Skin of body (tissue), 2 donors: ENCODE results near the gene UBE3C. TPM values are rescaled to one million over a fixed set of nuclear protein-coding genes. Genes with fewer than 3 reads are reported as not detected.
"Not testable (repeated sequence)": the region's sequence is repeated elsewhere in the genome, so short reads cannot be mapped to it uniquely, and the experiment has no call there.

Experiments
- DNase-seq: peaks from one replicate; lab custom pipeline; 2025; lab: John Stamatoyannopoulos, UW
- total RNA-seq: library from RNA; depleted of rRNA; stranded (reverse); fragments of >200 nt; gene quantifications from one replicate; pipeline ENCODE4 v1.2.3, GENCODE V29; 2014

The UBE3C gene
- total RNA-seq, 1 donor from 2014 or later, result 77.1 TPM

DNA sequence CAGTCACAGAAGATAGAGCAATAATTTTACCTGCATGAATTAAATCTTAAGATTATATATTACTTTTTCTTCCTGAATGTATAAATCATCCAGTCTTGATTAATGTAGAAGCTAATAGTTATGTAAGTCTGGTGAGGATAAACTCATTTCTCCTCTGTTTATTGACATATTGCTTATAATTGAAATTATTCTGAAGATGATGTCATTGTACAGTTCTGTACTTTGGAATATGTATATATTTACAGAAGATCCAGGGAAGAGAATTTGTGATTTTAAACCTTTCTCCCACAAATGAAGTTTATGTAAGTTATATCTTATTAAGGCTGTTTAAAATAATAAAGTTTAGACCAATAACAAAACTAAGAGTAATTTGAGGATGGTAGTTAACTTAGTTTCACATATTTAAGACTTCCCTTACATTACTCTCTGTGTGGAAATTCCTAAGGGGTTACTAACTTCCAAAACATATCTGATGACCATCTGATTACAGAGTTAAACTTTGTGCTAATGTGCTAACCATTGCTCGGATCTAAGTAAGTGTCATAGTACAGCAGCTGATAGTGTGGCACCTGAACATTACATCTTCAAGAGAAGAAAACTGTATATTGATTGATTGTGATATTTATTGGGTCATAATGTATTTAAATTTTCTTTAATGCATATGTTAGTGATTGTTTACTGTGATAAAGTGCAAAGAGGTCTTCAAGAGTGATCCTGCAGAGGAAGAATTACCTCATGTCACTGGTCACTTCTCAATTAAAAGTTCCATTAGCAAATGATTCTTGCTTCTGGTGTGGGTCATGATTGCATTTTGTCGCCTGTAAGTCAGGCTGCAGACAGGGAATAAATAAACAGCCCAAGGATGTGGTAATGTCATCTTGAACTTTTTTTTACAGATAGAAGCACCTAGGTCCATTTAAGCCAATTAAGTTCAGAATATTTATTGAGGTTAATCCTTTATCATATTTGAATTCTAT is 96.9 kb downstream of the UBE3C start:
- DNase-seq, result no peak

DNA sequence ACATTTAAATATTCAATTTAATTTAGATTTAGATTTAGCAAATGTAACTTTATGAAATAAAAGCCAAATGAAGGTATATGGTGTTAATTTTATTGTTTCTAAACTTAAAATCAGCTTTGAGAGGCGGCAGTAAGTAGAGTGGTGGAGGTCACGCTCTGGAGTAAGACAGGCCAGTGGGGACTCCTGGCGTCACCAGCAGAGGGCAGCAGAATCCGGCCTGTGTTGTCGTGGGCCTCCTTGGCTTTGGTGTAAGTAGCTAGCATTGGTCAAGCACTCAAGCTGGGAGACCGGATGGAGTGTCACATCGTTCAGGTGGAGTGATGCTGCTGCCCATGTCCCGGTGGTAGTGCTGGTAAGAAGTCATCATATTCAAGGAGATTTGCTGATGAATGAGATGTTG is 99.4 kb downstream of the UBE3C start:
- no peak for DNase-seq

DNA sequence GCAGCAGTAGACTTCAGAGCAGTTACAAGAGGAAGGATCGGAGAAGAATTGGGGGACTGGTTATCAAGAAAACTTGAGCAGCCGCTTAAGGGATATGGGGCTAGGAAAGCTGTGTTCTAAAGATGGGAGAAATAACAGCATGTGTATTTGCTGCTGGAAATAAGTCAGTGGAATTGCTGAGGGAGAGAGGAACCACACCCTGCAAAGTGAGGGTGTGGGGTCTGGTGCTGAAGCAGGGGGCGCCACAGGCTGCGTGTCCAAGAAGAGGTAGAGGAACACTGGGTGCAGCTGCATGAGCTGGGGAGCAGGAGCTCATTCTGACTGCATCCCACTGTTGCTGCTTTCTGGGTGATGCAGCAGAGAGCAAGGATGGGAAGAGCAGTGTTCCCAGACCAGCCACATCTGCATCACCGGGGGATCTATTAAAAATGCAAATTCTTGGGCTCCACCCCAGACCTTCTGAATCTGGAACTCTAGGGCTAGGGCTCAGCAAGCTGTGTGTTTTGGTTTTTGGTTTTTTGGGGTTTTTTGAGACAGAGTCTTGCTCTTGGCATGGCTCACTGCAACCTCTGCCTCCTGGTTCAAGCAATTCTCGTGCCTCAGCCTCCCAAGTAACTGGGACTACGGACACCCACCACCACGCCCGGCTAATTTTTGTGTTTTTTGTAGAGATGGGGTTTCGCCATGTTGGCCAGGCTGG is 101.0 kb downstream of the UBE3C start:
- DNase-seq, result no peak

DNA sequence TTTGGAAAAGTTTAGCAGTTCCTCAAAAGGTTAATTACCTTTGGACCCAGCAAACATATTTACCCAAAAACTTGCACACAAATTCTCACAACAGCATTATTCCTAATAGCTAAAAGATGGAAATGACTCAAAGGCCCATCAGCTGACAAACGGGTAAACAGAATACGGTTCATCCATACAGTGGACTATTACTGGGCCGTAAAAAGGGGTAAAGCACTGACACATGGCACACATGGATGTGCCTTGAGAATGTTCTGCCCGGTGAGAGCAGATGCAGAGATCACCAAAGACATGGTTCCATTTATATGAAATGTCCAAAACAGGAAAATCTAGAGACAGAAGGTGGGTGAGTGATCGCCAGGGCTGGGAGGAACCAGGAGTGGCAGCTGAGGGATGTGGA is 102.9 kb downstream of the UBE3C start:
- DNase-seq, result no peak

- DNase-seq, result no peak
Measured at GRCh38 chr7:157244516-157245294, 106.0 kb downstream of the UBE3C start.

DNA sequence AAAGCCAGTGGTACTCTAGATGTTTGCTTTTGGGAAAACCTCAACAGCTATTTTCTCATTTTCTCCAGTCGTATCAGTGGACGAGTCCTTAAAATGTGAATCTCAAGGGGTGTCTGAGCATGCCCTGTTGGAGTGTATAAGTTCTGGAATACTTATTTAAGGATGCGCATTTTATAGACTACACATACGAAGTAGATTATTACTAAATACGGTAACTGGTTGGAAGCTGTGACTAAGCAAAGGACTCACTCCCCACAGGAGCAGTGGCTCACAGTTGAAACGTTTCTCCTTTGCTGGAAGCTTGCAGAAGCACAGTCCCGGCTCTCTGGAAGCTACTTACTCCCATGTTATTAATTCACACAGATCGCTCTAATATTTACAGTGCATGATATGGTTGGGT is 107.3 kb downstream of the UBE3C start:
- DNase-seq, result no peak

- no peak for DNase-seq
Measured at GRCh38 chr7:157248659-157249058, 109.9 kb downstream of the UBE3C start.

DNA sequence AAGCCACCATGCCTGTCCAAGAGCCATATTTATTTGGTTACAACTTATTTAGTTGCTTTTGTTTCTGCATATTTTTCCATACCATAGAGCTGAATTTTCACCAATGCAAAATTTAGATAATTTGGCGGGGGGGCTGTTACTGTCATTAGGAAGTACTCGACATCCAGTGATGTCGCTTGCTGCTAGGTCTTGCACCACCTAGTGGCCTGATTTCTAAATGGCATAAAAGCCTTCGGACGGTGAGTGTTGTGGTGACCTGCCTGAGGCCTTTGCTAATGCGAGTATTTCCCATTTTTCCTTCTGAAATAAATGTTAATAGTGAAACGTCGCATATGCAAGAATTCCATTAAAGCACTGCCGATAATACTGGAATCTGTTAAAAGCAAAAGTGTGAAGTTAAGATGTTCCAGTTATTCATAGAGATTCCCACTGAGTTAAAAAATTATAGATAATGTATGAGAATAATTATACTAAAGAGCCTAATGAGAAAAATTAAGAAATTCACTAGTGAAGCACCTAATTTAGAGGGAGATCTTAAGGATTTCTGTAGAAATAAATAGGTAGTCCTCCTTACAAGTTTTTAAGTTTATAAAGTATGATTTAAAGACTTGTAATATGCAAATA is 112.0 kb downstream of the UBE3C start:
- DNase-seq, result no peak

DNA sequence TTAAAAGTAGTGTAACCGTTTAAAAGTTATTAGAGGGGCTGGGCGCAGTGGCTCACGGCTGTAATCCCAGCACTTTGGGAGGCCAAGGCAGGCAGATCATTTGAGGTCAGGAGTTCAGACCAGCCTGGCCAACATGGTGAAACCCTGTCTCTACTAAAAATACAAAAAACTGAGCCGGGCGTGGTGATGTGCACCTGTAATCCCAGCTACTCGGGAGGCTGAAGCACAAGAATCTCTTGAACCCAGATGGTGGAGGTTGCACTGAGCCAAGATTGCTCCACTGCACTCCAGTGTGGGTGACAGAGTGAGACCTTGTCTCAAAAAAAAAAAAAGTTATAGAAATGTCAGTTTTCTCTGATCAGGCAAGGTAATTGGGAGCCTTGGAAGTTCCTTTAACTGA is 113.1 kb downstream of the UBE3C start:
- not testable (repeated sequence) for DNase-seq

GRCh38 chr7:157253850-157254249 is 115.1 kb downstream of the UBE3C start:
- DNase-seq, result no peak

- not testable (repeated sequence) for DNase-seq
Measured at GRCh38 chr7:157254781-157255180, 116.1 kb downstream of the UBE3C start.

- no peak for DNase-seq
Measured at GRCh38 chr7:157255201-157255606, 116.5 kb downstream of the UBE3C start.

GRCh38 chr7:157263156-157263555 is 124.4 kb downstream of the UBE3C start:
- no peak for DNase-seq

DNA sequence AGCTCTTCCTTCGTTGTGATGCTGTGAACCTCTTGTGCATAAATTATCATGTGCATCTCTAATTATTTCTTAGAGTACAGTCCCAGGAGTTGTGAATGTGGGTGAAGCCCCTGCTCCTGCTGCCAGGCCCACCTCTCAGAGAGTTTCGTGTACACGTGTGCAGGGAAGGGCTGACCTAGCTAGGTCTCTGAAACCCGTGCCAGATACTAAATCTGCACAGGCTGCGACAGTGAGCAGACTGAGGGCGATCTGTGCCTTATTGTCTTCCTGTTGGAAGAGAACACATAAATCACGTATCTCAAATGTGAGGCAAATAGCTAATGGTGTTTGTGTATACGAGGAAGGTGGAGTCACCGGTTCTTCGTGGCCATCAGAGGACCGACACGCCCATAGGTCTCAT is 126.3 kb downstream of the UBE3C start:
- DNase-seq, result no peak

- no peak for DNase-seq
Measured at GRCh38 chr7:157266272-157266671, 127.5 kb downstream of the UBE3C start.

GRCh38 chr7:157267516-157267915 is 128.8 kb downstream of the UBE3C start:
- DNase-seq, result no peak

DNA sequence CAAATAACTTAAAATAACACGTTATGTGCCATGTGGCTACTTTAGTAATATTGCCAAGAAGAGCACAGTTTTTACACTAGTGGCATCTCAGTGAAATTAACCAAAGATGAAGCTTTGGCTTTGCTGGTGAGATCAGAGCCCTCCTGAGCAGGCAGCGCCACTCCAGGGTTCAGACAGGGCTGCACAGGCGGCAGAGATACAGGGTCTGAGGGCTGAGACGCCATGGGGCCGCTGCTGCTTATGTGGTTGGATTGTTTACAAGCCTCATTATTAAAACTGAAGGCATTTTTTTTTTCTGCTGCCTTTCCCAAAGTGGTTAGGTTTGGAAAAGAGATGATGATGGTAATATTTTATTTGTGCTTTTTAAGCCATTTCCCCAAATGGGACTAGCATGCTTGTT is 129.2 kb downstream of the UBE3C start:
- DNase-seq, result no peak

GRCh38 chr7:157268540-157268939 is 129.8 kb downstream of the UBE3C start:
- no peak for DNase-seq

- DNase-seq, result no peak
Measured at GRCh38 chr7:157269341-157270059, 130.8 kb downstream of the UBE3C start.

GRCh38 chr7:157270060-157270444 is 131.3 kb downstream of the UBE3C start:
- DNase-seq, result no peak
